ENCODE results near the gene SAT2. TPM values are rescaled to one million over a fixed set of nuclear protein-coding genes. Genes with fewer than 3 reads are reported as not detected.
A peak's percentile ranks its signal among the peaks of the same experiment; 100 is the strongest.

Gene SAT2
- total and polyA plus RNA-seq, 2 of the 13 experiments (the other 11 are each of a cell fraction or from before 2014, with no cell fraction given): 37.6 to 93.7 TPM

DNA sequence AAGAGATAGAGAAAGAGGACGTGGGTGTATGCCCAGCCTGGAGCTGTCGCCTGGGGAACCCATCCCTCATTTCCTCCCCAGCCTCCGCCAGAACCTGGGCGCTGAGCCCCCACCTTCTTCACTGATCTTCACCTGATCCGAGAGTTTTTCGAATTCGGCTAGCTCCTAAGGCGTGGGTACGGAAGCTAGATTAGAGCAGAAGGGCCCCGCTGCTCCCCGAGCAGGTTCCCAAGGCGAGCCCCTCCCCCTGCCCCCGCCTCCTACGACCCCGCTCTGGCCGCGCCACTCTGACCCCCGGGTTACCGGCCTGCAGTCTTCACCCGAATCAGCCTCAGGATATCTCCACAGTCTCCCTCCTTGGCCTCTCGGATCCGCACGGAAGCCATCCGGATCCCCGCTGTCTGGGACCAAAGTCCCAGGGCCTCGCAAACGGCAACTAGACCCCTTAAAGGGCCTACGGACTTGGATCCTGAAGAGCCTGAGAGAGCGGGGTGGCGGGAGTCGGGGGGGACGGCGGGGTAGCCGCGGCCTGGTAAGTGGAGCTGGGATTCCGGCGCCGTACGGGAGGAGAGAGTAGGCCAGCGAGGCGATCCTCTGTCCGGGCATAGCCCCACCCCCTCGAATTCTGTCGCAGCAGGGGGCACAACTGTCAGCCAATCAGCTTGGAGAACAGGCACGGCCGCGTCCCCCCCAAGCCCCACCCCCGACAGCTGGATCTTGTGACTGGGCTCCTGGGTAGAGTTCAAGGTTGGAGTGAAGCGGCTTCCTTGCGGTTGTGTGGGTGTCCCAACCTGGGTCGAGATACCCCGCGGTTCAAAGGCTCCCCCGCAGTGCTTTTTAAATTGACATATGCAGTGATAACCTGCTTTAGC lies at the start of gene SAT2 (continued):
- TF ChIP-seq, protein P1, sequence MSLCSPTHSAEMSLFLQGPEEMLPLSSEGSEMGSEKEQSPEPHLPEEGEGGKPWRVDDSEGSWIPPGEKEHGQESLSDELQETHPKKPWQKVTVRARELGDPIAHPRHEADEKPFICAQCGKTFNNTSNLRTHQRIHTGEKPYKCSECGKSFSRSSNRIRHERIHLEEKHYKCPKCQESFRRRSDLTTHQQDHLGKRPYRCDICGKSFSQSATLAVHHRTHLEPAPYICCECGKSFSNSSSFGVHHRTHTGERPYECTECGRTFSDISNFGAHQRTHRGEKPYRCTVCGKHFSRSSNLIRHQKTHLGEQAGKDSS (CRISPR knock-in tag; IDR thresholded peaks at IDR 0.05; ENCODE audit: borderline replicate concordance, low read depth): no peak
- TF ChIP-seq ZSCAN25 (CRISPR knock-in tag; IDR thresholded peaks at IDR 0.05): 0 out of 2 replicates have a peak, but pooled peaks have one; percentile 16
- no peak; the same call in 1 of the 2 replicates for TF ChIP-seq TMF1 (CRISPR knock-in tag; IDR thresholded peaks at IDR 0.05; ENCODE audit: low read depth)
- no peak for TF ChIP-seq CBX1 (IDR thresholded peaks at IDR 0.05; ENCODE audit: low read depth)
- TF ChIP-seq HOXA9 (CRISPR knock-in tag; IDR thresholded peaks at IDR 0.05; ENCODE audit: borderline replicate concordance): no peak
- no peak for TF ChIP-seq NFATC3 (CRISPR knock-in tag; IDR thresholded peaks at IDR 0.05)
- TF ChIP-seq, protein P2, sequence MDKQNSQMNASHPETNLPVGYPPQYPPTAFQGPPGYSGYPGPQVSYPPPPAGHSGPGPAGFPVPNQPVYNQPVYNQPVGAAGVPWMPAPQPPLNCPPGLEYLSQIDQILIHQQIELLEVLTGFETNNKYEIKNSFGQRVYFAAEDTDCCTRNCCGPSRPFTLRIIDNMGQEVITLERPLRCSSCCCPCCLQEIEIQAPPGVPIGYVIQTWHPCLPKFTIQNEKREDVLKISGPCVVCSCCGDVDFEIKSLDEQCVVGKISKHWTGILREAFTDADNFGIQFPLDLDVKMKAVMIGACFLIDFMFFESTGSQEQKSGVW (CRISPR knock-in tag; IDR thresholded peaks at IDR 0.05; ENCODE audit: borderline replicate concordance): no peak
- no peak for TF ChIP-seq ZFP1 (CRISPR knock-in tag; IDR thresholded peaks at IDR 0.05)
- TF ChIP-seq MIER3 (CRISPR knock-in tag; IDR thresholded peaks at IDR 0.05; ENCODE audit: borderline replicate concordance): peak; percentile 93; the same call in 1 of the 2 replicates
- 0 out of 2 replicates have a peak, but pooled peaks have one; percentile 34 for TF ChIP-seq ZMYM3 (CRISPR knock-in tag; IDR thresholded peaks at IDR 0.05)
- peak; percentile 52; the same call in 1 of the 2 replicates for TF ChIP-seq ZNF34 (CRISPR knock-in tag; IDR thresholded peaks at IDR 0.05; ENCODE audit: borderline replicate concordance)
- TF ChIP-seq ZNF891 (CRISPR knock-in tag; IDR thresholded peaks at IDR 0.05): no peak
- TF ChIP-seq ZNF234 (CRISPR knock-in tag; conservative IDR thresholded peaks at IDR 0.05): no peak
- TF ChIP-seq ZNF446 (CRISPR knock-in tag; IDR thresholded peaks at IDR 0.05): no peak
- TF ChIP-seq KDM5A (IDR thresholded peaks at IDR 0.05; ENCODE audit: borderline replicate concordance, low read length): no peak; the same call in 1 of the 2 replicates
- TF ChIP-seq ZNF564 (CRISPR knock-in tag; IDR thresholded peaks at IDR 0.05): no peak
- no peak for TF ChIP-seq GLI4 (CRISPR knock-in tag; IDR thresholded peaks at IDR 0.05; ENCODE audit: borderline replicate concordance)
- TF ChIP-seq KDM6A (CRISPR knock-in tag; IDR thresholded peaks at IDR 0.05; ENCODE audit: low read depth): no peak
- TF ChIP-seq, protein P3, sequence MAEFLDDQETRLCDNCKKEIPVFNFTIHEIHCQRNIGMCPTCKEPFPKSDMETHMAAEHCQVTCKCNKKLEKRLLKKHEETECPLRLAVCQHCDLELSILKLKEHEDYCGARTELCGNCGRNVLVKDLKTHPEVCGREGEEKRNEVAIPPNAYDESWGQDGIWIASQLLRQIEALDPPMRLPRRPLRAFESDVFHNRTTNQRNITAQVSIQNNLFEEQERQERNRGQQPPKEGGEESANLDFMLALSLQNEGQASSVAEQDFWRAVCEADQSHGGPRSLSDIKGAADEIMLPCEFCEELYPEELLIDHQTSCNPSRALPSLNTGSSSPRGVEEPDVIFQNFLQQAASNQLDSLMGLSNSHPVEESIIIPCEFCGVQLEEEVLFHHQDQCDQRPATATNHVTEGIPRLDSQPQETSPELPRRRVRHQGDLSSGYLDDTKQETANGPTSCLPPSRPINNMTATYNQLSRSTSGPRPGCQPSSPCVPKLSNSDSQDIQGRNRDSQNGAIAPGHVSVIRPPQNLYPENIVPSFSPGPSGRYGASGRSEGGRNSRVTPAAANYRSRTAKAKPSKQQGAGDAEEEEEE (CRISPR knock-in tag; IDR thresholded peaks at IDR 0.05; ENCODE audit: borderline replicate concordance): no peak
- peak; percentile 22; the same call in 1 of the 2 replicates for TF ChIP-seq NKX3-1 (CRISPR knock-in tag; IDR thresholded peaks at IDR 0.05)
- no peak for TF ChIP-seq MAFG (CRISPR knock-in tag; IDR thresholded peaks at IDR 0.05)
- no peak for TF ChIP-seq SMAD3 (CRISPR knock-in tag; IDR thresholded peaks at IDR 0.05)
- peak; percentile 50 for TF ChIP-seq NR2F6 (IDR thresholded peaks at IDR 0.05)
- peak; percentile 69; the same call in 1 of the 2 replicates for TF ChIP-seq NR2F6 (CRISPR knock-in tag; IDR thresholded peaks at IDR 0.05)
- TF ChIP-seq, protein P4, sequence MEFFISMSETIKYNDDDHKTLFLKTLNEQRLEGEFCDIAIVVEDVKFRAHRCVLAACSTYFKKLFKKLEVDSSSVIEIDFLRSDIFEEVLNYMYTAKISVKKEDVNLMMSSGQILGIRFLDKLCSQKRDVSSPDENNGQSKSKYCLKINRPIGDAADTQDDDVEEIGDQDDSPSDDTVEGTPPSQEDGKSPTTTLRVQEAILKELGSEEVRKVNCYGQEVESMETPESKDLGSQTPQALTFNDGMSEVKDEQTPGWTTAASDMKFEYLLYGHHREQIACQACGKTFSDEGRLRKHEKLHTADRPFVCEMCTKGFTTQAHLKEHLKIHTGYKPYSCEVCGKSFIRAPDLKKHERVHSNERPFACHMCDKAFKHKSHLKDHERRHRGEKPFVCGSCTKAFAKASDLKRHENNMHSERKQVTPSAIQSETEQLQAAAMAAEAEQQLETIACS (CRISPR knock-in tag; IDR thresholded peaks at IDR 0.05): no peak
- no peak for TF ChIP-seq DNMT1 (CRISPR knock-in tag; IDR thresholded peaks at IDR 0.05)
- TF ChIP-seq ZNF589 (CRISPR knock-in tag; conservative IDR thresholded peaks at IDR 0.05): no peak

All from HepG2 (cell line).